ENCODE results near the gene CNOT1.
"Not testable (repeated sequence)": the region's sequence is repeated elsewhere in the genome, so short reads cannot be mapped to it uniquely, and the experiment has no call there.

The CNOT1 gene

GRCh38 chr16:58638148-58639036, 8.8 kb upstream of the CNOT1 start:
- DNase-seq (ENCODE audit: low read depth in 4 of 4, low spot score in 1 of 4): no peak

GRCh38 chr16:58637021-58637420, 7.4 kb upstream of the CNOT1 start:
- not testable (repeated sequence) for DNase-seq (ENCODE audit: low read depth in 4 of 4, low spot score in 1 of 4)

GRCh38 chr16:58636466-58636865, 6.8 kb upstream of the CNOT1 start:
- no peak for DNase-seq (ENCODE audit: low read depth in 4 of 4, low spot score in 1 of 4)

GRCh38 chr16:58635502-58635901, 5.9 kb upstream of the CNOT1 start:
- DNase-seq (ENCODE audit: low read depth in 4 of 4, low spot score in 1 of 4): no peak

GRCh38 chr16:58634265-58634802, 4.7 kb upstream of the CNOT1 start:
- DNase-seq (ENCODE audit: low read depth in 4 of 4, low spot score in 1 of 4): no peak

GRCh38 chr16:58628845-58629732, 537 bp downstream of the CNOT1 start:
- peak in 3 of 4 experiments; percentile 17 to 46 (median 24) for DNase-seq (ENCODE audit: low read depth in 4 of 4, low spot score in 1 of 4)

GRCh38 chr16:58624209-58624608, 5.4 kb downstream of the CNOT1 start:
- no peak for DNase-seq (ENCODE audit: low read depth in 4 of 4, low spot score in 1 of 4)

GRCh38 chr16:58620396-58620795, 9.2 kb downstream of the CNOT1 start:
- no peak for DNase-seq (ENCODE audit: low read depth in 4 of 4, low spot score in 1 of 4)

GRCh38 chr16:58615280-58615679, 14.3 kb downstream of the CNOT1 start:
- no peak for DNase-seq (ENCODE audit: low read depth in 4 of 4, low spot score in 1 of 4)

- DNase-seq (ENCODE audit: low read depth in 4 of 4, low spot score in 1 of 4): no peak
Measured at GRCh38 chr16:58614860-58615259, 14.8 kb downstream of the CNOT1 start.

GRCh38 chr16:58614212-58614611, 15.4 kb downstream of the CNOT1 start:
- no peak for DNase-seq (ENCODE audit: low read depth in 4 of 4, low spot score in 1 of 4)

- DNase-seq (ENCODE audit: low read depth in 4 of 4, low spot score in 1 of 4): not testable (repeated sequence)
Measured at GRCh38 chr16:58612965-58613364, 16.7 kb downstream of the CNOT1 start.

GRCh38 chr16:58608601-58609136, 21.0 kb downstream of the CNOT1 start:
- no peak for DNase-seq (ENCODE audit: low read depth in 4 of 4, low spot score in 1 of 4)

- DNase-seq (ENCODE audit: low read depth in 4 of 4, low spot score in 1 of 4): no peak
Measured at GRCh38 chr16:58605562-58605961, 24.1 kb downstream of the CNOT1 start.

- DNase-seq (ENCODE audit: low read depth in 4 of 4, low spot score in 1 of 4): no peak
Measured at GRCh38 chr16:58591083-58591482, 38.5 kb downstream of the CNOT1 start.

GRCh38 chr16:58589326-58589905, 40.2 kb downstream of the CNOT1 start:
- no peak for DNase-seq (ENCODE audit: low read depth in 4 of 4, low spot score in 1 of 4)

- no peak for DNase-seq (ENCODE audit: low read depth in 4 of 4, low spot score in 1 of 4)
Measured at GRCh38 chr16:58588406-58588805, 41.2 kb downstream of the CNOT1 start.

- no peak for DNase-seq (ENCODE audit: low read depth in 4 of 4, low spot score in 1 of 4)
Measured at GRCh38 chr16:58586340-58587030, 43.1 kb downstream of the CNOT1 start.

GRCh38 chr16:58584831-58585505, 44.7 kb downstream of the CNOT1 start:
- no peak for DNase-seq (ENCODE audit: low read depth in 4 of 4, low spot score in 1 of 4)
